ENCODE data around the gene ATP1A1.

Gene ATP1A1

DNA sequence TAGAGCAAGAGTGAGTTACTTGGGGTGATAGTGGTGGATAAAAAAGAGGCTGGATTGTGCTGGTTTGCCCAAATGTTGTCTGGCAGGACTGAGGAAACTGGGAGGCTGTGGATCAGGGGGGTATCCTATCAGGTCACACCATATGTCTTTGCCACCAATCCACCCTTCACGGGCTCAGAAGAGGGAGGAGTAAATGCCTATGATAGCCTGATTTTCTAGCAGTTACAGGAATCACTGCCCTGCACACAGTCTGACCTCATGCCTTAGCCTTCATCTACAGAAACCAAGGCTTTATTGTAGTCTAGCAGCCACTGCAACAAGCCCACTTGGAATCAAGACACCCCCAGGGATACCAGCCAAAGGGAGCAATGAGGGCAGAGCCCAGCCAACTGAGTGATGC, 51.8 kb downstream of the ATP1A1 start:
- Histone ChIP-seq H3K36me3 (ENCODE audit: control insufficient read depth, insufficient read depth, low read length) (no peaks in the 10 kb centered on the region), H3K9me3 (ENCODE audit: control insufficient read depth, insufficient read depth, low read length) (no peaks in the 10 kb centered on the region), H3K4me1 (ENCODE audit: control insufficient read depth, insufficient read depth, low read length) (no peaks in the 10 kb centered on the region), H3K4me3 (ENCODE audit: low read length) (no peak overlapping the region), H3K27me3 (ENCODE audit: control insufficient read depth, insufficient read depth, low read length) (no peaks in the 10 kb centered on the region), H3K27ac (ENCODE audit: low read length) (no peak overlapping the region)
- no peak for DNase-seq (ENCODE audit: low read depth, low spot score)
- WGBS (ENCODE audit: insufficient coverage, insufficient read length), result no CpG with 5 or more reads among the region's 1 CpG

GRCh38 chr1:116425987-116426386, 52.9 kb downstream of the ATP1A1 start:
- no peak overlapping the region for H3K4me3 ChIP-seq (ENCODE audit: low read length)
- H3K9me3 ChIP-seq (ENCODE audit: control insufficient read depth, insufficient read depth, low read length), result no peaks in the 10 kb centered on the region
- no peaks in the 10 kb centered on the region for H3K36me3 ChIP-seq (ENCODE audit: control insufficient read depth, insufficient read depth, low read length)
- no CpG with 5 or more reads among the region's 5 CpGs for WGBS (ENCODE audit: insufficient coverage, insufficient read length)
- DNase-seq (ENCODE audit: low read depth, low spot score), result no peak
- no peaks in the 10 kb centered on the region for H3K4me1 ChIP-seq (ENCODE audit: control insufficient read depth, insufficient read depth, low read length)
- no peak overlapping the region for H3K27ac ChIP-seq (ENCODE audit: low read length)
- H3K27me3 ChIP-seq (ENCODE audit: control insufficient read depth, insufficient read depth, low read length), result no peaks in the 10 kb centered on the region

GRCh38 chr1:116426401-116426800, 53.4 kb downstream of the ATP1A1 start:
- H3K27me3 ChIP-seq (ENCODE audit: control insufficient read depth, insufficient read depth, low read length), result no peaks in the 10 kb centered on the region
- no peak for DNase-seq (ENCODE audit: low read depth, low spot score)
- no peak overlapping the region for H3K4me3 ChIP-seq (ENCODE audit: low read length)
- no peaks in the 10 kb centered on the region for H3K4me1 ChIP-seq (ENCODE audit: control insufficient read depth, insufficient read depth, low read length)
- no peaks in the 10 kb centered on the region for H3K9me3 ChIP-seq (ENCODE audit: control insufficient read depth, insufficient read depth, low read length)
- no peak overlapping the region for H3K27ac ChIP-seq (ENCODE audit: low read length)
- H3K36me3 ChIP-seq (ENCODE audit: control insufficient read depth, insufficient read depth, low read length), result no peaks in the 10 kb centered on the region
- WGBS (ENCODE audit: insufficient coverage, insufficient read length), result no CpG with 5 or more reads among the region's 9 CpGs

GRCh38 chr1:116428576-116428975, 55.5 kb downstream of the ATP1A1 start:
- H3K4me3 ChIP-seq (ENCODE audit: low read length), result no peak overlapping the region
- no peaks in the 10 kb centered on the region for H3K27me3 ChIP-seq (ENCODE audit: control insufficient read depth, insufficient read depth, low read length)
- H3K27ac ChIP-seq (ENCODE audit: low read length), result no peak overlapping the region
- no peaks in the 10 kb centered on the region for H3K9me3 ChIP-seq (ENCODE audit: control insufficient read depth, insufficient read depth, low read length)
- no CpG with 5 or more reads among the region's 6 CpGs for WGBS (ENCODE audit: insufficient coverage, insufficient read length)
- no peaks in the 10 kb centered on the region for H3K36me3 ChIP-seq (ENCODE audit: control insufficient read depth, insufficient read depth, low read length)
- DNase-seq (ENCODE audit: low read depth, low spot score), result no peak
- H3K4me1 ChIP-seq (ENCODE audit: control insufficient read depth, insufficient read depth, low read length), result no peaks in the 10 kb centered on the region

DNA sequence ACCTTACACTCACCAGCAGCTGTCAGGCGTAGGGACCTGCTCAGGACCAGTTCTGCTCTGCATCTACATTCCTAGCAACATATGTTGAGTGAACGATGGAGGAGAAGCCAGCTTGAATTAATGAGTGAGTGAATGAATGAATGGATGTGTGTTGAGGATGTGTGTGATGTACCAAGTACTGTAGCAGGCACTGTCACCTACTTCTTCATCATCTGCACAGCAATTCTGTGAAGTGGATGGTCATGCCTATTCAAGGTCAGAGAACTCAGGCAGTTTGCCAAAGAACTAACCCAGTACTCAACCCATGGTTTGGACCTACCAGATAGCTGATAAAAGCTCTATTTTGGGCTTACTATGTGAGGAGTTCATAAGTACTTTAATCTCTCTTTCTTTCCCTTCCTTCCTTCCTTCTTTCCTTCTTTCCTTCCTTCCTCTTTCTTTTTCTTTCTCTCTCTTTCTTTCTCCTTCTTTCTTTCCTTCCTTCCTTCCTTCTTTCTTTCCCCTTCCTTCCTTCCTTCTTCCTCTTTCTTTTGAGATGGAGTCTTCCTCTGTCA, 56.9 kb downstream of the ATP1A1 start:
- Histone ChIP-seq H3K9me3 (ENCODE audit: control insufficient read depth, insufficient read depth, low read length) (no peaks in the 10 kb centered on the region), H3K36me3 (ENCODE audit: control insufficient read depth, insufficient read depth, low read length) (no peaks in the 10 kb centered on the region), H3K27me3 (ENCODE audit: control insufficient read depth, insufficient read depth, low read length) (no peaks in the 10 kb centered on the region), H3K4me3 (ENCODE audit: low read length) (no peak overlapping the region), H3K27ac (ENCODE audit: low read length) (no peak overlapping the region), H3K4me1 (ENCODE audit: control insufficient read depth, insufficient read depth, low read length) (no peaks in the 10 kb centered on the region)
- WGBS (ENCODE audit: insufficient coverage, insufficient read length), result no CpG with 5 or more reads among the region's 2 CpGs
- DNase-seq (ENCODE audit: low read depth, low spot score), result no peak

GRCh38 chr1:116431870-116432500, 58.9 kb downstream of the ATP1A1 start:
- H3K4me1 ChIP-seq (ENCODE audit: control insufficient read depth, insufficient read depth, low read length), result no peaks in the 10 kb centered on the region
- H3K36me3 ChIP-seq (ENCODE audit: control insufficient read depth, insufficient read depth, low read length), result no peaks in the 10 kb centered on the region
- no peak for DNase-seq (ENCODE audit: low read depth, low spot score)
- no peak overlapping the region for H3K27ac ChIP-seq (ENCODE audit: low read length)
- no peak overlapping the region for H3K4me3 ChIP-seq (ENCODE audit: low read length)
- no peaks in the 10 kb centered on the region for H3K27me3 ChIP-seq (ENCODE audit: control insufficient read depth, insufficient read depth, low read length)
- no peaks in the 10 kb centered on the region for H3K9me3 ChIP-seq (ENCODE audit: control insufficient read depth, insufficient read depth, low read length)
- WGBS (ENCODE audit: insufficient coverage, insufficient read length), result no CpG with 5 or more reads among the region's 7 CpGs

GRCh38 chr1:116432655-116433265, 59.7 kb downstream of the ATP1A1 start:
- no peaks in the 10 kb centered on the region for H3K9me3 ChIP-seq (ENCODE audit: control insufficient read depth, insufficient read depth, low read length)
- H3K36me3 ChIP-seq (ENCODE audit: control insufficient read depth, insufficient read depth, low read length), result no peaks in the 10 kb centered on the region
- H3K27me3 ChIP-seq (ENCODE audit: control insufficient read depth, insufficient read depth, low read length), result no peaks in the 10 kb centered on the region
- no CpG with 5 or more reads among the region's 3 CpGs for WGBS (ENCODE audit: insufficient coverage, insufficient read length)
- no peaks in the 10 kb centered on the region for H3K4me1 ChIP-seq (ENCODE audit: control insufficient read depth, insufficient read depth, low read length)
- H3K27ac ChIP-seq (ENCODE audit: low read length), result no peak overlapping the region
- DNase-seq (ENCODE audit: low read depth, low spot score), result no peak
- no peak overlapping the region for H3K4me3 ChIP-seq (ENCODE audit: low read length)

DNA sequence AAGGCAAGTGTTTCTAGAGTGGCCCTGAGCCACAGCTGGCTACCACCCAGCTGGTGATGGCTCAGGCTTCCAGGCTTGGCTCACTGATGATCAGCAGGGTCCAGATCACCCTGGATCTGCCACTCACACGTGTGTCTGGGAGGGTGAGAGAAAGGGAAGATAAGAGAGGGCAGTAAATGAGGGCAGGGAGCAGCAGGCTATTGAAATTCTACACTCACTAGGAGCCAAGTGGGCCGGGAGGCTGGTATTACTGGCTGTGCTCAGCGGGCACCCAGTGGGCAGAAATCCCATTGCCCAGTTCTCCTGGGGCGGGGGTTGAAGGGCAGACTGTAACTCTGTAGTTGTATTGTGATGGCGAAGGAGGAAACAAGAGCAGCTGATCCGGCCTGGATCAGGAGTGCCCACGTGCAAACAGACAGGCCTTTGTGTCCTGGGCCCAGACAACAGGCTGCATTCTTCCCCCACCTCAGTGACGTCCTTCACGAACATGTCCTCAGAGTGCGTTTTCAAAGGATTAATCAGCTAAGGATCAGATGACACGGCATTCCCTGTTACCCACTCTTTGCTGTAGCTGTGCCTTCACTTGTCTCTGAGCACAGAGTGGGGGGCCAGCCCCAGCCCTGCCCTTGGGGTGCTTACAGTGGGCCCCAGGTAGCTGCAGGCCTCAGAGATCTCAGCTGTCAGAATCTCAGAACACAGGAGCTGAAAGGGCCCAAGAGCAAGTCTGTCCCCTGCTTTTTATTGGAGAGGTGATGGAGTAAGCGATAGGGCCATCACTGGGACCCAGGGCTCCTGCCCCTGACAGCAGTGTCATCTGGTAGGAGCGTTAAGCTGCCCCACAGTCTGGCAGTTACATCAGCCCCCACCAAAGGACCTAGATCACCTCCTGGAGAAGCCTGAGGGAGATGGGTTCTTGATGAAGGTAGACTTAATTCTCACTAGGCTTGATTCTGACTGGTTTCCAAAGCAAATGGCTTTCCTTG, 60.5 kb downstream of the ATP1A1 start:
- Histone ChIP-seq H3K27me3 (ENCODE audit: control insufficient read depth, insufficient read depth, low read length) (no peaks in the 10 kb centered on the region), H3K27ac (ENCODE audit: low read length) (no peak overlapping the region), H3K36me3 (ENCODE audit: control insufficient read depth, insufficient read depth, low read length) (no peaks in the 10 kb centered on the region), H3K4me3 (ENCODE audit: low read length) (no peak overlapping the region), H3K4me1 (ENCODE audit: control insufficient read depth, insufficient read depth, low read length) (no peaks in the 10 kb centered on the region), H3K9me3 (ENCODE audit: control insufficient read depth, insufficient read depth, low read length) (no peaks in the 10 kb centered on the region)
- no peak for DNase-seq (ENCODE audit: low read depth, low spot score)
- no CpG with 5 or more reads among the region's 13 CpGs for WGBS (ENCODE audit: insufficient coverage, insufficient read length)

GRCh38 chr1:116434849-116435248, 61.8 kb downstream of the ATP1A1 start:
- no peak overlapping the region for H3K27ac ChIP-seq (ENCODE audit: low read length)
- no peak for DNase-seq (ENCODE audit: low read depth, low spot score)
- no CpG with 5 or more reads among the region's 3 CpGs for whole genome bisulfite sequencing (ENCODE audit: insufficient coverage, insufficient read length)
- no peaks in the 10 kb centered on the region for H3K9me3 ChIP-seq (ENCODE audit: control insufficient read depth, insufficient read depth, low read length)
- H3K27me3 ChIP-seq (ENCODE audit: control insufficient read depth, insufficient read depth, low read length), result no peaks in the 10 kb centered on the region
- H3K4me1 ChIP-seq (ENCODE audit: control insufficient read depth, insufficient read depth, low read length), result no peaks in the 10 kb centered on the region
- no peak overlapping the region for H3K4me3 ChIP-seq (ENCODE audit: low read length)
- H3K36me3 ChIP-seq (ENCODE audit: control insufficient read depth, insufficient read depth, low read length), result no peaks in the 10 kb centered on the region

DNA sequence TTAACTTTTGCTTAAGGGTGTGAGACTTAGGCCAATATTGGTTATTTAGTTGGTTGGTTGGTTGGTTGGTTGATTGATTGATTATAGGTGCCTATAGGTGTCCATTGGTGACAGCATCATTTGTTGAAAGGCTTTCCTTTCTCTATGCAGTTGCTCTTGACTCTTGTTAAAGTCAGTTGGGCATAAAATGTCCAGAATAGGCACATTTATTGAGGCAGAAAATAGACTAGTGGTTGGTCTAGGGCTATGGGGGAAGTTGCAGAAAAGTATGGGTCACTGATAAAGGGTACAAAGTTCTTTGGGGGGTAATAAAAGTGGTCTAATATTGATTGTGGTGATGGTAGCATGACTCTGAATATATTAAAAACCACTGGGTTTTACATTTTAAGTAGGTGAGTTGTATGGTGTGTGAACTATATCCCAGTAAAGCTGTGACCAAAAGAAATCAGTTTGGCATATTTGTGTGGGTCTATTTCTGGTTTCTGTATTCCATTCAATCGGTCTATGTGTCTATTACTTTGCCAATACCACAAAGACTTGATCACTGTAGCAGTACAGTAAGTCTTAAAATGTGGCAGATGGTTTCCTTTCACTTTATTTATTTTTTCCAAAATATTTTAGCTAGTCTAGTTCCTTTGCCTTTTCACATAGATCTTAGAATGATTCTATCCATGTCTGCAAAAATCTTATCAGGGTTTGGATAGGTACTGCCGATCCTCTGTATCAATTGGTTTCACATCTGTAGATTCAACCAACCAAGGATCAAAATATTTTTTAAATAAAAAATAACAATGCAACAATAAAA, 63.0 kb downstream of the ATP1A1 start:
- no peaks in the 10 kb centered on the region for H3K9me3 ChIP-seq (ENCODE audit: control insufficient read depth, insufficient read depth, low read length)
- no peak for DNase-seq (ENCODE audit: low read depth, low spot score)
- no CpG with 5 or more reads among the region's 2 CpGs for WGBS (ENCODE audit: insufficient coverage, insufficient read length)

More for the DNA sequence above, 63.0 kb downstream of the ATP1A1 start:
- H3K36me3 ChIP-seq (ENCODE audit: control insufficient read depth, insufficient read depth, low read length), result no peaks in the 10 kb centered on the region
- H3K4me3 ChIP-seq (ENCODE audit: low read length), result no peak overlapping the region
- no peaks in the 10 kb centered on the region for H3K27me3 ChIP-seq (ENCODE audit: control insufficient read depth, insufficient read depth, low read length)
- H3K27ac ChIP-seq (ENCODE audit: low read length), result no peak overlapping the region
- H3K4me1 ChIP-seq (ENCODE audit: control insufficient read depth, insufficient read depth, low read length), result no peaks in the 10 kb centered on the region
